A549 (cell line): ENCODE measurements around the gene NTN1. TPM values are rescaled to one million over a fixed set of nuclear protein-coding genes. Genes with fewer than 3 reads are reported as not detected.
A peak's percentile ranks its signal among the peaks of the same experiment; 100 is the strongest.

Experiments
- ATAC-seq, 2 experiments: fragments of 200-7000 bp in 1 of 2; fragments of >200 bp in 1 of 2; cut with Nextera tagmentation in 1 of 2; cut with Tn5 transposase in 1 of 2; 3 replicates each; pipeline versions ENCODE4 v1.8.0 to v1.9.1; 2018 to 2020; ENCODE audit warnings: mild to moderate bottlenecking in 1 of 2, moderate library complexity in 1 of 2
- CTCF ChIA-PET: fragments of 300-600 bp; sonication (Branson Sonifier 250); formaldehyde crosslinking; extraction: SDS; loops from one replicate; lab custom pipeline; 2021; ENCODE audit warnings: antibody characterized with exemption, inconsistent platforms; lab: Yijun Ruan, JAX
- POLR2A ChIA-PET: fragments of 350-600 bp; formaldehyde crosslinking; extraction: SDS; loops from one replicate; lab custom pipeline; 2021; ENCODE audit warnings: antibody characterized with exemption, inconsistent platforms; lab: Yijun Ruan, JAX
- DNase-seq, 2 experiments: peaks; one replicate each; pipeline versions ENCODE4 v3.0.0 to v3.0.0-alpha.2; 2011 to 2016; ENCODE audit warnings: low read depth in 1 of 2, low spot score in 1 of 2
- FAIRE-seq: peaks from 2 replicates; lab custom pipeline; 2011; peaks lifted over from hg19 to GRCh38; lab: Jason Lieb, UNC
- H3K27ac ChIP-seq, 2 experiments: fragments of >200 bp; sonication (Bioruptor Twin); formaldehyde crosslinking; 3 replicates each; pipeline ENCODE4 v1.5.1; 2016 to 2017
- H3K4me1 ChIP-seq: fragments of >200 bp; sonication (Bioruptor Twin); formaldehyde crosslinking; 3 replicates; pipeline ENCODE4 v1.6.1; 2016
- H3K4me2 ChIP-seq: fragments of >200 bp; sonication (Bioruptor Twin); formaldehyde crosslinking; 3 replicates; pipeline ENCODE4 v1.6.1; 2016
- H3K4me3 ChIP-seq: fragments of >200 bp; sonication (Bioruptor Twin); formaldehyde crosslinking; 3 replicates; pipeline ENCODE4 v1.5.1; 2016
- H3K9me3 ChIP-seq: fragments of >200 bp; sonication (Bioruptor Twin); formaldehyde crosslinking; 3 replicates; pipeline ENCODE4 v1.6.1; 2016
- BCL3 ChIP-seq: fragments of >200 bp; sonication (Bioruptor Twin); formaldehyde crosslinking; IDR thresholded peaks from 3 replicates; pipeline ENCODE4 v1.6.1; 2016
- CBX2 ChIP-seq: fragments of 200-600 bp; sonication (generic); IDR thresholded peaks from 2 replicates; pipeline ENCODE4 v1.6.1; 2016; ENCODE audit warnings: low read depth, mild to moderate bottlenecking, borderline replicate concordance
- CEBPB ChIP-seq, 2 experiments: fragments of >200 bp in 1 of 2; sonication (Bioruptor Twin) in 1 of 2; formaldehyde crosslinking in 1 of 2; IDR thresholded peaks; 2 replicates each; pipeline ENCODE4 v1.6.1; 2012 to 2016
- CHD2 ChIP-seq: fragments of 150-350 bp; IDR thresholded peaks from 2 replicates; pipeline ENCODE4 v1.6.1; 2014; ENCODE audit warnings: low read length; ENCODE audit not compliant: partially characterized antibody
- EHF ChIP-seq: fragments of 250-450 bp; sonication (Bioruptor Pico); IDR thresholded peaks from 2 replicates; pipeline ENCODE4 v1.5.0; 2020; ENCODE audit warnings: mild to moderate bottlenecking
- ESRRA ChIP-seq: fragments of 150-350 bp; IDR thresholded peaks from 2 replicates; pipeline ENCODE4 v1.6.1; 2014; ENCODE audit warnings: mild to moderate bottlenecking, low read length, borderline replicate concordance
- FOSB ChIP-seq: fragments of 250-450 bp; sonication (Bioruptor Pico); IDR thresholded peaks from 2 replicates; pipeline ENCODE4 v1.5.0; 2020; ENCODE audit warnings: mild to moderate bottlenecking, moderate library complexity
- HEYL ChIP-seq: fragments of 250-450 bp; sonication (Bioruptor Pico); IDR thresholded peaks from 2 replicates; pipeline ENCODE4 v1.8.0; 2021; ENCODE audit warnings: mild to moderate bottlenecking, moderate library complexity
- HOXB13 ChIP-seq: fragments of 250-450 bp; sonication (Bioruptor Pico); IDR thresholded peaks from 2 replicates; pipeline ENCODE4 v1.5.0; 2020; ENCODE audit warnings: low read depth, mild to moderate bottlenecking, moderate library complexity
- JUN ChIP-seq, 2 experiments: fragments of >200 bp; sonication (Bioruptor Twin); formaldehyde crosslinking; IDR thresholded peaks; 2 replicates in 1 of 2; 3 replicates in 1 of 2; pipeline ENCODE4 v1.6.1; 2016 to 2017
- JUNB ChIP-seq: fragments of >200 bp; sonication (Bioruptor Twin); formaldehyde crosslinking; IDR thresholded peaks from 2 replicates; pipeline ENCODE4 v1.6.1; 2016
- MYC ChIP-seq: IDR thresholded peaks from 2 replicates; pipeline ENCODE4 v1.6.1; 2012; ENCODE audit warnings: mild to moderate bottlenecking, inconsistent platforms, low read length, improper control_type of control experiment, borderline replicate concordance
- PHF8 ChIP-seq: fragments of 200-600 bp; sonication (generic); IDR thresholded peaks from 2 replicates; pipeline ENCODE4 v1.6.1; 2016; ENCODE audit warnings: low read depth, mild to moderate bottlenecking, antibody characterized with exemption, moderate library complexity, borderline replicate concordance
- RAD21 ChIP-seq, 2 experiments: fragments of >200 bp in 1 of 2; sonication (Bioruptor Twin) in 1 of 2; formaldehyde crosslinking in 1 of 2; IDR thresholded peaks in 1 of 2; conservative IDR thresholded peaks in 1 of 2; 2 replicates in 1 of 2; 3 replicates in 1 of 2; pipeline ENCODE4 v1.6.1; 2012 to 2018; ENCODE audit warnings: inconsistent platforms in 1 of 2
- TFCP2L1 ChIP-seq: fragments of 250-450 bp; sonication (Bioruptor Pico); IDR thresholded peaks from 2 replicates; pipeline ENCODE4 v1.5.0; 2021; ENCODE audit warnings: mild to moderate bottlenecking
- ZFP36 ChIP-seq: fragments of 450-650 bp; IDR thresholded peaks from 2 replicates; pipeline ENCODE4 v1.6.1; 2014; ENCODE audit warnings: borderline replicate concordance; ENCODE audit not compliant: partially characterized antibody
- WGBS: methylation state at CpG from one replicate; pipeline ENCODE4 v1.1.6; 2017; ENCODE audit errors: missing lambda C conversion rate; 5-methylcytosine and 5-hydroxymethylcytosine counted together
- polyA plus RNA-seq, 4 experiments: library from polyadenylated mRNA; depleted of rRNA in 3 of 4; stranded (reverse); fragments of >200 nt; fragmentation: RNase III in 1 of 4; extraction: RNeasy Plus Mini Kit Qiagen cat#74134 plus additional on column Dnase treatment in 1 of 4; gene quantifications; 2 replicates in 3 of 4; 3 replicates in 1 of 4; pipeline ENCODE4 v1.2.3, GENCODE V29; 2011 to 2017
- TF ChIP-seq, protein P1 (sequence below): fragments of 250-450 bp; sonication (Bioruptor Pico); IDR thresholded peaks from 2 replicates; pipeline ENCODE4 v1.5.0; 2021; ENCODE audit warnings: mild to moderate bottlenecking, moderate library complexity, borderline replicate concordance
- TF ChIP-seq, protein P2 (sequence below): IDR thresholded peaks from 2 replicates; pipeline ENCODE4 v1.6.1; 2012
- TF ChIP-seq, protein P3 (sequence below): fragments of 200-600 bp; sonication (generic); IDR thresholded peaks from 2 replicates; pipeline ENCODE4 v1.6.1; 2016; ENCODE audit warnings: antibody characterized with exemption, mild to moderate bottlenecking, moderate library complexity
- TF ChIP-seq, protein P4 (sequence below): fragments of 450-650 bp; IDR thresholded peaks from 2 replicates; pipeline ENCODE4 v1.6.1; 2014; ENCODE audit warnings: antibody characterized with exemption

NTN1 gene
- polyA plus RNA-seq, 2 of the 4 experiments (the other 2 are of a cell fraction), result 0.12 to 0.13 TPM

DNA sequence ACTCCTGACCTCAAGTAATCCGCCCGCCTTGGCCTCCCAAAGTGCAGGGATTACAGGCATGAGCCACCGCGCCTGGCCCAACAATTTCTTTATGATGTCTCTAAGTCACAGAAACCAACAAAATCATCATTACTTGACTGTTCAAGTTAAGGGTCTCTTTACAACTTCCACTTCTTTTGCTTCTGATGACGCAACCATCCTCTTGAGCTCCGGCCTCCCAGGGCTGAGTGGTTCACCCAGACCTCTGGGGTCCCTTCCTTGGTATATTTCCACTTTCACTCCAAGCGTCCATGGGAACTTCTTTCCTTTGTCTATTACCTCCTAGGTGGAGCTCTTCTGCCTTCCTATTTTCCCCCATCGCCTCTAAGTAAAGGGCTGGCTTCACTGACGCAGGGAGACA lies 253.7 kb downstream of the NTN1 start:
- FAIRE-seq (no peak), ATAC-seq (no peak), DNase-seq (no peak)
- CTCF ChIA-PET, result interaction anchor here (3.2 to 4.0 kb wide), 2 partner anchors 17 to 247 kb away, joined by 9 to 15 read pairs; no protein-coding TSS in a partner anchor
- no peaks in the 10 kb centered on the region for H3K9me3 ChIP-seq
- H3K27ac ChIP-seq, result no peak overlapping the region
- 0 out of 4 replicates have a peak, but pooled peaks of 1 of the 2 experiments have one; percentile 17 for TF ChIP-seq CEBPB (IDR thresholded peaks at IDR 0.05)
- TF ChIP-seq CHD2, result no peak
- no peak overlapping the region for H3K4me3 ChIP-seq
- H3K4me2 ChIP-seq, result no peak overlapping the region
- whole genome bisulfite sequencing, result 93% methylated on average over 9 of the region's 9 CpGs
- POLR2A ChIA-PET, result no interaction called here
- no peaks in the 10 kb centered on the region for H3K4me1 ChIP-seq

- DNase-seq, result no peak
- 82% methylated on average over 8 of the region's 8 CpGs for WGBS
Observed at GRCh38 chr17:9279893-9280292, 258.6 kb downstream of the NTN1 start.

GRCh38 chr17:9283909-9284308 lies 262.6 kb downstream of the NTN1 start:
- 85% methylated on average over 2 of the region's 2 CpGs for WGBS
- DNase-seq, result no peak

More at GRCh38 chr17:9279893-9280292, 258.6 kb downstream of the NTN1 start:
- no peak overlapping the region for H3K4me3 ChIP-seq
- ChIA-PET POLR2A (no interaction called here), CTCF (interaction anchor here (0.8 to 2.5 kb wide), 4 partner anchors 8 to 68 kb away, joined by 3 to 7 read pairs (median 4); no protein-coding TSS in a partner anchor)
- ATAC-seq (no peak), FAIRE-seq (no peak)
- no peak for TF ChIP-seq JUN (IDR thresholded peaks at IDR 0.05)
- TF ChIP-seq, protein P1, sequence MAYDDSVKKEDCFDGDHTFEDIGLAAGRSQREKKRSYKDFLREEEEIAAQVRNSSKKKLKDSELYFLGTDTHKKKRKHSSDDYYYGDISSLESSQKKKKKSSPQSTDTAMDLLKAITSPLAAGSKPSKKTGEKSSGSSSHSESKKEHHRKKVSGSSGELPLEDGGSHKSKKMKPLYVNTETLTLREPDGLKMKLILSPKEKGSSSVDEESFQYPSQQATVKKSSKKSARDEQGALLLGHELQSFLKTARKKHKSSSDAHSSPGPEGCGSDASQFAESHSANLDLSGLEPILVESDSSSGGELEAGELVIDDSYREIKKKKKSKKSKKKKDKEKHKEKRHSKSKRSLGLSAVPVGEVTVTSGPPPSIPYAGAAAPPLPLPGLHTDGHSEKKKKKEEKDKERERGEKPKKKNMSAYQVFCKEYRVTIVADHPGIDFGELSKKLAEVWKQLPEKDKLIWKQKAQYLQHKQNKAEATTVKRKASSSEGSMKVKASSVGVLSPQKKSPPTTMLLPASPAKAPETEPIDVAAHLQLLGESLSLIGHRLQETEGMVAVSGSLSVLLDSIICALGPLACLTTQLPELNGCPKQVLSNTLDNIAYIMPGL, result no peak
- TF ChIP-seq EHF, result no peak
- TF ChIP-seq CBX2, result no peak
- TF ChIP-seq PHF8, result no peak
- no peak for TF ChIP-seq HOXB13 (CRISPR knock-in tag)
- no peak for TF ChIP-seq MYC
- TF ChIP-seq ESRRA, result no peak
- TF ChIP-seq TFCP2L1 (CRISPR knock-in tag), result no peak
- TF ChIP-seq, all 56 proteins: peak for 0
- H3K27ac ChIP-seq, result no peak overlapping the region
- no peaks in the 10 kb centered on the region for H3K9me3 ChIP-seq
- no peaks in the 10 kb centered on the region for H3K4me1 ChIP-seq
- H3K4me2 ChIP-seq, result no peak overlapping the region

More at GRCh38 chr17:9283909-9284308, 262.6 kb downstream of the NTN1 start:
- Histone ChIP-seq H3K4me3 (no peak overlapping the region), H3K9me3 (no peaks in the 10 kb centered on the region), H3K4me2 (no peak overlapping the region), H3K27ac (no peak overlapping the region)
- POLR2A ChIA-PET, result no interaction called here
- ATAC-seq, result no peak
- FAIRE-seq, result peak; percentile 68
- TF ChIP-seq RAD21 (conservative IDR thresholded peaks at IDR 0.05 in 1 of 2, IDR thresholded peaks at IDR 0.05 in 1 of 2) (no peak), HEYL (no peak), JUNB (no peak), FOSB (CRISPR knock-in tag) (no peak), ZFP36 (no peak), BCL3 (no peak)
- TF ChIP-seq, protein P2, sequence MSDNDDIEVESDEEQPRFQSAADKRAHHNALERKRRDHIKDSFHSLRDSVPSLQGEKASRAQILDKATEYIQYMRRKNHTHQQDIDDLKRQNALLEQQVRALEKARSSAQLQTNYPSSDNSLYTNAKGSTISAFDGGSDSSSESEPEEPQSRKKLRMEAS, result no peak
- TF ChIP-seq, protein P3, sequence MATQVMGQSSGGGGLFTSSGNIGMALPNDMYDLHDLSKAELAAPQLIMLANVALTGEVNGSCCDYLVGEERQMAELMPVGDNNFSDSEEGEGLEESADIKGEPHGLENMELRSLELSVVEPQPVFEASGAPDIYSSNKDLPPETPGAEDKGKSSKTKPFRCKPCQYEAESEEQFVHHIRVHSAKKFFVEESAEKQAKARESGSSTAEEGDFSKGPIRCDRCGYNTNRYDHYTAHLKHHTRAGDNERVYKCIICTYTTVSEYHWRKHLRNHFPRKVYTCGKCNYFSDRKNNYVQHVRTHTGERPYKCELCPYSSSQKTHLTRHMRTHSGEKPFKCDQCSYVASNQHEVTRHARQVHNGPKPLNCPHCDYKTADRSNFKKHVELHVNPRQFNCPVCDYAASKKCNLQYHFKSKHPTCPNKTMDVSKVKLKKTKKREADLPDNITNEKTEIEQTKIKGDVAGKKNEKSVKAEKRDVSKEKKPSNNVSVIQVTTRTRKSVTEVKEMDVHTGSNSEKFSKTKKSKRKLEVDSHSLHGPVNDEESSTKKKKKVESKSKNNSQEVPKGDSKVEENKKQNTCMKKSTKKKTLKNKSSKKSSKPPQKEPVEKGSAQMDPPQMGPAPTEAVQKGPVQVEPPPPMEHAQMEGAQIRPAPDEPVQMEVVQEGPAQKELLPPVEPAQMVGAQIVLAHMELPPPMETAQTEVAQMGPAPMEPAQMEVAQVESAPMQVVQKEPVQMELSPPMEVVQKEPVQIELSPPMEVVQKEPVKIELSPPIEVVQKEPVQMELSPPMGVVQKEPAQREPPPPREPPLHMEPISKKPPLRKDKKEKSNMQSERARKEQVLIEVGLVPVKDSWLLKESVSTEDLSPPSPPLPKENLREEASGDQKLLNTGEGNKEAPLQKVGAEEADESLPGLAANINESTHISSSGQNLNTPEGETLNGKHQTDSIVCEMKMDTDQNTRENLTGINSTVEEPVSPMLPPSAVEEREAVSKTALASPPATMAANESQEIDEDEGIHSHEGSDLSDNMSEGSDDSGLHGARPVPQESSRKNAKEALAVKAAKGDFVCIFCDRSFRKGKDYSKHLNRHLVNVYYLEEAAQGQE, result no peak
- TF ChIP-seq, protein P4, sequence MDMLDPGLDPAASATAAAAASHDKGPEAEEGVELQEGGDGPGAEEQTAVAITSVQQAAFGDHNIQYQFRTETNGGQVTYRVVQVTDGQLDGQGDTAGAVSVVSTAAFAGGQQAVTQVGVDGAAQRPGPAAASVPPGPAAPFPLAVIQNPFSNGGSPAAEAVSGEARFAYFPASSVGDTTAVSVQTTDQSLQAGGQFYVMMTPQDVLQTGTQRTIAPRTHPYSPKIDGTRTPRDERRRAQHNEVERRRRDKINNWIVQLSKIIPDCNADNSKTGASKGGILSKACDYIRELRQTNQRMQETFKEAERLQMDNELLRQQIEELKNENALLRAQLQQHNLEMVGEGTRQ, result no peak
- TF ChIP-seq, all 56 proteins: peak for 0
- CTCF ChIA-PET, result interaction anchor here (0.6 to 3.2 kb wide), 4 partner anchors 8 to 96 kb away, joined by 3 to 16 read pairs (median 3); no protein-coding TSS in a partner anchor
- no peaks in the 10 kb centered on the region for H3K4me1 ChIP-seq
